HG03064 (cell line): ENCODE results near the gene SLC7A10.

Source experiments
- ATAC-seq: cut with Tn5 transposase; IDR thresholded peaks from one replicate; pipeline ENCODE4 v1.9.1; 2021; ENCODE audit warnings: low read depth; ENCODE audit not compliant: unreplicated experiment

SLC7A10 gene

DNA sequence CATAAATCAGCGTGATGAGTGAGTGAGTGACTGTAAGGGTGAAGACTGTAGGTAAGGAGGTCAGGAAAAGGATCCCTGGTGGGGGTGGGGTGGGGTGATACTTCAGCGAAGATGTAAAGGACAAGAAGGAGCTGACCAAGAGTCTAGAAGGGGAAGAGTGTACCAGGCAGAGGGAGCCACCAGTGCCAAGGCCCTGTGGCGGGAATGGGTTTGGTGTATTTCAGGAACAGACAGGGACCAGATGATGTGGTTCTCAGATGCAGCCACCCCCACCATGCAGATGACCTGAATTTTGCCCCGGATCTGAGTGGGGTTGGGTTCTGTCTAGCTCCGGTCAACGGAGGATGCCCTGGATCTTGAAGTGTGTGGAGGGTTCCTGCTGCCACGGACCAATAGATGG, 30.1 kb upstream of the SLC7A10 start:
- no peak for ATAC-seq

DNA sequence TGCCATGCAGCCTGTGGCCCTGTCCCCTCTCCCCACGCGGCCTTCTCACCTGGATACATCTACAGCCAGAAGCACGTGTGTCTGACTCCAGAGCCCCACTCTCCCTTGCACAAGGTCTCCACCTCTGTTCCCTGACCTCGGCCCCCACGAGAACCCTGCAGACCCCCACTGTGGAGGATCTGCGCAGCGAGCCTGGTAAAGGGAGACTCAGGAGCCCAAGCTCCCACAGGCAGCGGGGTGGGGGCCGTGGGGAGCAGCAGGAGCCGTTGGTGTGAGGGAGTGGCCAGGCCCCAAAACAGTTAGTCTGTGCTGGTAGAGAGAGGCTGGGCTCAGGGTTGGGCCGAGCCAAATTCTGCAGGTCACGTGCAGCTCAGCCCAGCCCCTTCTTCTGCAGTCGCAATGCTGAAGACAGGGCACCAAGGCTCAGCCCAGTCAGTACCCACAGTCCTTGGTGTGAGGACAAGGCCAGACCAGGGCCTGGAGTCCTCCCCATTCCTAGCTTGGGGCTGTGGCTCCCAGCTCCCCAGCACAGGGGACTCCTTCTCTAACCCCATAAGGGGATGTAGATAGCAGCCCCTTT, 28.7 kb upstream of the SLC7A10 start:
- ATAC-seq = no peak

DNA sequence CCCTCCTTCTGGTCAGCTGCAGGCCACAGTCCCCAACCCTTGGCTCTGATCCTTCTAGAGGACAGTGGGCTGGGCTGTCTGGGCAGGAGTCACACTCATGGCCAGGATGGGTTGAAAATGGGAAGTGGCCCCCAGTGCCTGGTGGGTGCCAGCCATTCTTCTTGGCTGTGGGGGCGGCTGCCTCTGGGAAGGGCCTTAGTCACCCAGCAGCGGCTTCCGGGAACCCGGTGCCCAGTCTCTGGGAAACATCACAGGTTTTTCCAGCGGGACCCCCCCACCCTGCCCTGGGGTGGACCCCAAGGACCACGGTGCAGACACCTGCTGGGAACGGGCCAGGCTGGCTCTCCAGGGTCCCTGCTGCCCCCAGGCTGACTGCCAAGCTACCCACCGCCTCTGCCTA, 27.3 kb upstream of the SLC7A10 start:
- ATAC-seq = no peak

DNA sequence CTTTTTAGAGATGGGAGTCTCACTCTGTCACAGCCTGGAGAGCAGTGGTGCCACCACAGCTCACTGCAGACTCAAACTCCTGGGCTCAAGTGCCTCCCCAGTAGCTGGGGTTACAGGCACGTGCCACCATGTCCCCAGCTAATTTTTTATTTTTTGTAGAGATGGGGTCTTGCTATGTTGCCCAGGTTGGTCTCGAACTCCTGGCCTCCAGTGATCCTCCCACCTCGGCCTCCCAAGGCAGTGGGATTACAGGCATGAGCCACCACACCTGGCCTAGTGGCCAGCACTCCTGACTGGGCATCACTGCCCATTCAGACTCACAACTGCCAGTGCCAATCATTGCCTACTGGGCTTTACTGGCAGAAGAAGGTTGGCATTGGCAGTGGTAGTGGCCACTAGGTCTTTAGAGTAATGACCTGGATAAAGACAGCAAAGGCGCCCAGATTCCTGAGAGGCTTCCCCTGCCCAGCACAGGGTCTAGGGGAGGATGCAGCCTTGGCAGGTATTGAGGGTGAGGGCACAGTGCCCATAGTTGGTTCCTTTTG, 26.8 kb upstream of the SLC7A10 start:
- ATAC-seq = no peak

DNA sequence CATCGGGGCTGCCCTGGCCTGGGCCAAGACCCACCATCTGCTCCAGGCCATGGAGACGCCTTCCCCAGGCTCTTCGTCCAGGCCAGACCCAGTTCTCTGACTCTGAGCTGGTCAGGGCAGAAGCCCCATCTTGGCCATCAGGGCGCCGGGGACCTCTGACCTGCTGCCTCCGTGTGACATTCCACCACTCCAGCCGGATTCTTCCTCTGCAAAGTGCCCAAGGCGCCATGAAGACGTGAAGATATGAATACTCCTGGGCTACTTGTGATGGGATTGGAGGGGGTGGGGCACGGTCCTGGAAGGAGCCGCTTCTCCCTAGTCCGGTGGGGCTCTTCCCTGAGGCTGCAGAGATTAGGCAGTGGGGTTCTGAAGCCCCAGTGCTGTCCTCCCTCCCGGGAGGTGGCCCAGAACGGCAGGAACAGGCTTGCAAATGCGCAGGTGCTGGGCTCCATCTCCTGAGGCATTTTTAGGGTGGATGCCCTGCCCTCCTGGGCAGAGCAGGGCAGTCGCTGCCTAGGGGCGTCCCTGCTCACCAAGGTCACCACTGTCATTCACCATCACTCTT, 26.0 kb upstream of the SLC7A10 start:
- ATAC-seq = no peak

DNA sequence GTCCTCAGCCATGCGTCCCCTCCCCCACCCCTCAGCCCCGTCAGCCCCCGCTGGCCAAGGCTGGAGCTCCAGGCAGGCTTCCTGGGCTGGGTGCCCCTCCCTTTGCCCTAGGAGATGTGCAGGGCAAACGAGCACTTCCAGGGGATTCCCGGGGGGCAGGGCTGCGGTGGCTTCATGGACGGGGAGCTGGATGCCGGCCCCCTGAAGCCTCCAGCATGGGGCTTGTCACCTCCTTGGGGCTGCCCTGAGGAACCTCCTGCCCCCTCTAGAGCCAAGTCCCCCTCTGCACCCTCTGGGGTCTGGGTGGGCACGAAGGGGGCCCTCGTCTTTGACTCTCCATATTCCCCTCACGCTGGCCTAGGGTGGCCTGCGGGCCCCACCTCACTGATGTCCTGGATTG, 25.4 kb upstream of the SLC7A10 start:
- ATAC-seq = no peak

DNA sequence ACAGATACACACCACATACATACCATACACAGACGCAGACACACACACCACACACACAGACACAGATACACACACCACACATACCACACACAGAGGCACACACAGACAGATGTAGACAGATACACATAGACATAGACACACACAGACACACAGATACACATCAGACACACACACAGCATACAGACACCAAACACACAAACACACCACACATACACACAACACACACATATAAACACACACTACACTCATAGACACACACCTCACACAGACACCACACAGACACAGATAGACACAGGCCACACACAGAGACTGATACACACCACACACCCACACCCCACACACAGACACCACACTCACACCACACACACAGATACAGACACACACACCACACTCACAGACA, 24.9 kb upstream of the SLC7A10 start:
- no peak for ATAC-seq

DNA sequence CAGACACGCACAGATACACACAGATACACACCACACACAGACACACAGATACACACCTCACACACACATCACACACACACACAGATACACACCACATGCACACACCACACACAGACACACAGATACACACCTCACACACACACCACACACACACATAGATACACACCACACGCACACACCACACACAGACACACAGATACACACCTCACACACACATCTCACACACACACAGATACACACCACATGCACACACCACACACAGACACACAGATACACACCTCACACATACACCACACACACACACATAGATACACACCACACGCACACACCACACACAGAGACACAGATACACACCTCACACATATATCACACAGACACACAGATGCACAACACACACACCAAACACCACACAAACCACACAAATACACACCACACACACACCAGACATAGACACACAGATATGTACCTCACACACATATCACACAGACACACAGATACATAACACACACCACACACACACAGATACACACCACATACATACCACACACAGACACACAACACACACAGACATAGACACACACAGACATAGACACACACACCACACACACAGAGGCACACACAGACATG, 24.2 kb upstream of the SLC7A10 start:
- no peak for ATAC-seq

DNA sequence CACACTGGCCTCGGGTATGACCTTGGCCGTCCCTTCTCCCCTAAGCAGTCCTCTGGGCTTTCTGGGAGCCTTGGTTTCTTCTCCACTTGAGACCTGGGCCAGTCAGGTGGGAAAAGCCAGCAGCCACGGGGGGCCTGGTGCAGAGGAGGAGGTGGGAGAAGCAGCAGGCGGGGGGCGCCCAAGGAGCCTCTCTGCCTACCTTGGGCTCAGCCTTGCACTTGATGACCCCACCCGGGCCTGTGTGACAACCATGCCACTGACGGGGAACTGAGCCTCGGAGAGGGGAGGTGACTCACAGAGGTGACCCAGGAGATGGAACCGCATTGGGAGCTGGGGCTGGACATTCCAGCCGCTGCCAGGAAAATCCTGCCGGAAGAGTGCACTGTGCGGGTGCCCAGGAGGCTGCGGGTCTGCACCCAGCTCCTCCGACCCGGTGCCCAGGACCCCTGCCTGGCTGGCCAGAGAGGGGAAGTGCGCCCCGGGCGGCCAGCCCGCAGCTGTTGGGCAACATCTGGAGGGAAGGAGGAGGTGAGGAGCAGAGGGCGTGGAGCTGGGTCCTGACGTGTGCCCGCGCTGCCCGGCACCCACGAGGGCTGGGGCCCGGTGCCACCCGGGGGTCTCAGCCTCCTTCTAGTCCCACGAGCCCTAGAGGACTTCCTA, 23.4 kb upstream of the SLC7A10 start:
- no peak for ATAC-seq

DNA sequence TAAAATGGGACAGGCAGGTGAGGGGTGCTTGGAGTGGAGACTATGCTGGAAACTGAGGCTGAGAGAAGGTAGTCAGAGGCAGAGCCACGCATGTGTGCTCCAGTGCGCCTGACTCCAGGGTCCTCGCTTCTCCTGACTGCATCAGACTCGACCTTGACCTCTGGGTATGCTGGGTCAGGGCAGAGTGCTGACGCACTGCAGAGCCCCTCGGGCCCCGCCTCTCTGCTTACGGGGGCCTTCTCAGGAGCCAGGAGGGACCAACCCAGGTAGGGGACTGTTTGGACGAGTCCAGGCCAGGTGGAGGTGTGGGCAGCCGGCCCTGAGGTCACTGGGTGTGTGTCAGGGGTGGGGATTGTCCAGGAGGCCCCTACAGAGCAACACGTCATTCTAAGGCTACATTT, 22.9 kb upstream of the SLC7A10 start:
- no peak for ATAC-seq

DNA sequence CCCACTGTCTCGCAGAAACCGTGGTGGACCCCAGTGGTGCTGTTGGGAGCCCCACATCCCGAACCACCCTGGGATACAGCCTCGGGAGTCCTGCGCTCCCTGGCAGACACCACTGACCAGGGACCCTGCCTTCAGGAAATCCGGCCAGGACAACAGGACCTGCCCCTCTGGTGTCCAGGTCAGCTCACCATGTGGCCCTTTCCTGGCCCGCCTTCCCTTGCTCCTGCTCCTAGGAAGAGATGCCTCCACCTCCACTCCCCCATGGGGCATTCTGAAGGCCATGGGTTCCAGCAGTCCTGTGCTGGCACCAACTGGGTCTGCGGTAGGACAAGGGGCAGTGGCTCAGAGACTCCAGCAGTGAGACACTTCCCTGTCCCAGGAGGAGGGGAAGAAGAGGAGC, 22.5 kb upstream of the SLC7A10 start:
- ATAC-seq = no peak

DNA sequence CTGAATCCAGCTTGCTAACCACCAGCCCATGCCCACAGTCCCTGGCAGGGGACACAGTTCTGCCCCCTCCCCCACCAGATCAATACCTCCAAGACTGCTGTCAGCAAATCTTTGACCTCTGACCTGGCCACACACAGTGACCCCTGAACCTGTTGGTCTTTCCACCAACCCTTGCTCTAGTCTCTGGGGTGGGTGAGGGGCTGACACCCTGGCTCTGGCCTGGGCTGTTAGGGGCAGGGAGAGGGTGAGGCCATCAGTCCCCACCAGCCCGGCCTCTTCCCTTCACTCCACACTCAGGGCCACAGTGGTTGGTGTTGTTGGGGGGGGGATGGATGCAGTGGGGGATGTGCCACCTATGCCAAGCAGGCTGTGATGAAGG, 21.8 kb upstream of the SLC7A10 start:
- ATAC-seq = no peak

DNA sequence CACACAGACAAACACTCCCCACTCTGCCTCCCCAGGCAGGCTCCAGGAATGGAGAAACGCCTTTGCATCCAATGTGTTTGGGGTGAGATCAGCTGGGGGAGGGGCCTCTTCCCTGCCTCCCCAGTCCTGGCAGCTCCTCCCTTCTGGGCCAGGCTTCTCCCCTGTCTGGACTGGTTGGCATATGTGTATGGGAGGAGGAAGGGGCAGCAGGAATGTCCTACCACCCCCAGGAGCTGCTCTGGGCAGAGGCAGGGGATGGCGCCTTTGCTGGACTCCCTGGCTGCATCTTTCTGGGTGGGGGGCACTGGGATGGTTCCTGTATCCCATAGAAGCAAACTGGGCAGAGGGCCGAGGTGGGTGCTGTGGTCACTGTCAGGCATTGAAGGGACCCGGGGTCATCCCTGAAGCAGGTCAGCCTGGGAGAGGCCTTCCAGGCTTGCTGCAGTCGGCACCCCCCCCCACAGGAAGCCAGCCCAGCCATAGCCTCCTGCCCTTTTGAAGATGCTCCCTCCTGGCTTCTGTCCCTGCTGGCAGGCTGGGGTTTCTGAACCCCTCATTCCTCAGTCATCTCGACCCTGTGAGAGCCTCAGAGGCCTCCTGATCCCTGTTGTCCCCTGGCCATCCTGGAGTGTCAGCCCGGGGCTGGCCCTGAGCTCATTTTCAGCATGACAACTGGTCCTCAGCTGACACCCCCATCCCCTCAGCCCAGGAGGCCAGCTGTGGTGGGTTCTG, 21.2 kb upstream of the SLC7A10 start:
- ATAC-seq = no peak

DNA sequence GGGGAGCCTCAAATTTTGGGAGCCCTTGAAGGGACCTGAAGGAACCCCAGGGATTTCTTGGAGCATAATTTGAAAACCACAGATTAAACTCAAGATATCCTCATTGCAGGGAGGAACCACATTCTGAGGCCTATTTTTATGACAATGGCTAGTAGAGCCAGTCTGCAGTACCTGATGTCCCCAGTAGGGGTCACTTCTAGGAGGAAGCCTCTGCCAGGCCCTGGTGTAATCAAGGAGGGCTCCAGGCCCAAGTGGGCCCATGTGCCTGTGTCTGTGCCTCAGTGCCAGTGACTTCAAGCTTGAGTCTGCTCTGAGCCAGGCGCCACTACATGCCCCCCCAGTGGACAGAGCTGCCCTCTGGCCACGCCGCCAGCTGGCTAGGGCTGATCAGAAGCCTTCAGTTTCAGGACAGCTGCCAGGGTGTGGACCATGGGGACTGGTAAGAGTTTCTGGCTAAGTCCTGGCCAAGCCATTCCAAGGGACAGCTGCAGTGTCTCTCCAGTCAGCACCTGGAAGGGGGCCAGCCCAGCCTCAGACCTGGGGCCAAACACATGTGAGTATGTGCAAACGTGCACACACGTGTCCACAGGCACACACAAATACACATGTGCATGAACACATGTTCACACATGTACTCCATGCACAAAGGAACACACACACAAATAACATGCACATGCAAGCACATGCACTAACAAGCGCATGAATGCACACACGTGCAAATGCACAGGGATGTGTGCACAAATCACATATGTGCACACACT, 20.5 kb upstream of the SLC7A10 start:
- no peak for ATAC-seq

DNA sequence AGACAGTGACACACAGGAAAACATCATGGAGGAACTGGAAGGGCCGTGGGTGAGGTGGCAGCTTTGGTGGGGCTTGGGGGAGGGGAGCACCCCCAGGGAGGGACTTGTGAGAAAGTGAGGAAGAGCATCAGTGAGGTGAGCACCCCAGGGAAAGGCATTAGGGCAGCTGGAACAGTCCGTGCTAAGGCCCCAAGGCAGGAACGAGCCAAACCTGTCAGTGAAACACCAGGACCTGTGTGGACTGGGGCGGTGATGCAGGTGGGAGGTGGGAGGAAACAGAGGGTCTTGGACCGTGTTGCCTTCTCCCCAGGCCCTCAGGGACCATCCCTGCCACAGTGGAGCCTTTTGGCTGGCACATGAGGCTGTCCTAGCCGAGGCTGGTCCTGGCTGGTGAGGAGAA, 17.3 kb upstream of the SLC7A10 start:
- ATAC-seq = no peak

DNA sequence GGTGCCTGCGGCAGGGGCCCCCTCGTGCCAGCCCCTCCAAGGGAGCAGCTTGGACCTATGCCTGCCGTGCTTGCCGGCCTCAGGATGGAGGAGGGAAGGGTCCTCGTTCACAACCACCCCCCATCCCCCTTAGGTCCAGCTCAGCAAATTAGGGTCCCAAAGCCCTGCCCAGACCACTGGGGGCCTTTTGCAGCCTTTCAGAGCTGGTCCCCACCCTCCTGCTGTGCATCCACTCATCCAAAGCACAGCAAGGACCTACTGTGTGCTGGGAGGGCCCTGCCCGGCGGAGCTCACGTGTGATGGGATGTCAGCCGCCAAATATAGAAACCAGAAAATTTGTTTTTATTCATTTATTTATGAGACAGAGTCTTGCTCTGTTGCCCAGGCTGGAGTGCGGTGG, 16.5 kb upstream of the SLC7A10 start:
- ATAC-seq = no peak

DNA sequence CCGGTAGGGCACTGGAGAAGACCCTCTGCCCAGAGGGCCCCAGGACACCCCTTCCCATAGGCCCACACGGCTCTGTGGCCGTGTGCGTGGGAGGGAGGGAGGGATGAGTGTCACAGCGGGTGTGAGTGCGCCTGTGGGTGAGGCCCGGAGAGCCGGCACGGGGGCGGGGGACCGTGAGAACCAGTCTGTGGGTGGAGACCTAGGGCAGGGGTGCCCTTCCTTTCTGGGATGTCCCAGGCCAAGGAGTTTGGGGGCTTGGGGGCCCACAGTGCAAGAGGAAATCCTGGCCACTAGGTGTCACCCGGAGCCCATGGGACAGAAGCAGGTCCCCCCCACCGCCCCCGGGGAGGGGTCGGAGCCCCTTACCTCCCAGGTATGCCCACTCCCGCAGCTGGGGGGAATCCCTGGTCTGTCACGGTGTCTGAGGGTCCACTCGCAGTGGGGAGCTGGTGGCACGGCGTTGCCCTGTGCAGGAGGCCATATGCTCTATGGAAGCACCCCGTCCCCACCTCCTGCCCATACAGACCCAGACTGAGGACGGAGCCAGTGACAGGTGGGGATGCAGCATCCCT, 16.0 kb upstream of the SLC7A10 start:
- ATAC-seq = no peak

DNA sequence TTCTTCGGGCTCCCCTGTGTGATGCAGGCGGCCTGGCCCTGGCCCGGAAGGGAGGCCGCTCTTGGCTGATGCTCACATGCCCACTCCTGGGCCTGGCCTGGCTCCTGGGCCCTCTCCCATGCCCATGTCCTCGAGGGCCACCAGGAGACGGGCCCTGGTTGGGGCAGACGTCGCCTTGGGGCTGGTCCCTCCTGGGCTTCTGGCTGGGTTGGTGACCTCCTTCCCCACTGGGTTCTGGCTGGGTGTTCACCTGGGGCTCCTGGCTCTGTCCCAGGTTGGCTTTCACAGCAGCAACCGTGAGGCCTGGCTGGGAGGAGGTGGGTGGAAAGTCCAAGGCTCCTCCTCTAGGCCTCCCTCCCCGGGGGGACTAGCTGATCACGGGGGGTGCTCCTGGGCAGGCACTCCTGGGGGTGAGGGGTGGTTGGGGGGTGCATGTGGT, 15.5 kb upstream of the SLC7A10 start:
- no peak for ATAC-seq

DNA sequence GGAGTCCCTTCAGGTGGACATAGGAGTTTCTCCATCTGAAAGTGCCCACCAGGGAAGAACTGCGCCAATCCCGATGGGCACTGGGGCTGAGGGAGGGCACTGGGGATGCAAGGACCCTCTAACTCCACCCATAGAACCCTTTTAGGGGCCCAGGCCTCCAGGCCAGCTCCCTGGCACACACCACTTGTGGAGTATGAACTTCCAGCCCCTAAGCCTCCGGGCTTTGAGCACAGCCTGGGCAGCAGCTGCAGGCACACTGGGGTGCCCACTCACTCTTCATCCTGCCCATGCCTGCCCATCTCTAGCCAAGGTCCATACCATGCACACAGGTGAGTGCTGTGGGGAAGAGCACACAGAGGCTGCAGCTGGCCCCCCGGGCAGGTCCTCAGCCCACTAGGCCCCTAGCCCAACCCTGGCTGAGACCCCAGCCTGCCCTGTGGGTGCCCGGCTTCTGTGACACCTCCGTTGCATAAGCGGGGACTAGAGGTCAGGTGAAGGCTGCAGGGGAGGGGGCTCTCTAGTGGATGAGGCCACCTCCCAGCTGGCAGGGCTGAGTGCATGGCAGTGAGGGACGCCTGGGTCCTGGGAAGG, 14.6 kb upstream of the SLC7A10 start:
- no peak for ATAC-seq
